ENCODE measurements around the gene OR1J2.

Gene OR1J2

GRCh38 chr9:122510502-122510901 lies at the start of gene OR1J2:
TSS of gene OR1J2 (plus strand) at chr9:122510802. CDS start at chr9:122510802, 0 bp downstream.
- no peak for TF ChIP-seq ZFX (IDR thresholded peaks at IDR 0.05)
- no peak for TF ChIP-seq CTCF (conservative IDR thresholded peaks at IDR 0.05)
- H3K27ac ChIP-seq = no peak within 1 kb of the TSS

GRCh38 chr9:122463828-122464632 lies 46.6 kb upstream of the OR1J2 start:
- peak overlapping the region; percentile 30 for H3K27ac ChIP-seq
- peak; percentile 72 for TF ChIP-seq CTCF (conservative IDR thresholded peaks at IDR 0.05)
- no peak for TF ChIP-seq ZFX (IDR thresholded peaks at IDR 0.05)

GRCh38 chr9:122464633-122465567 lies 45.7 kb upstream of the OR1J2 start:
- no peak for TF ChIP-seq ZFX (IDR thresholded peaks at IDR 0.05)
- TF ChIP-seq CTCF (conservative IDR thresholded peaks at IDR 0.05) = peak; percentile 91
- H3K27ac ChIP-seq = peak overlapping the region; percentile 30

- TF ChIP-seq CTCF (conservative IDR thresholded peaks at IDR 0.05) = no peak
- no peak overlapping the region for H3K27ac ChIP-seq
Observed at GRCh38 chr9:122466456-122466855, 44.1 kb upstream of the OR1J2 start.

- no peak overlapping the region for H3K27ac ChIP-seq
- TF ChIP-seq CTCF (conservative IDR thresholded peaks at IDR 0.05) (no peak), ZFX (IDR thresholded peaks at IDR 0.05) (no peak)
Observed at GRCh38 chr9:122468735-122469134, 41.9 kb upstream of the OR1J2 start.

- no peak for TF ChIP-seq ZFX (IDR thresholded peaks at IDR 0.05)
- no peak for TF ChIP-seq CTCF (conservative IDR thresholded peaks at IDR 0.05)
Observed at GRCh38 chr9:122474561-122474960, 36.0 kb upstream of the OR1J2 start.

GRCh38 chr9:122475717-122476116 lies 34.9 kb upstream of the OR1J2 start:
- TF ChIP-seq ZFX (IDR thresholded peaks at IDR 0.05) (no peak), CTCF (conservative IDR thresholded peaks at IDR 0.05) (no peak)

More at GRCh38 chr9:122474561-122474960, 36.0 kb upstream of the OR1J2 start:
- H3K27ac ChIP-seq = no peak overlapping the region

More at GRCh38 chr9:122475717-122476116, 34.9 kb upstream of the OR1J2 start:
- H3K27ac ChIP-seq = no peak overlapping the region
